Eye (tissue), 1 donor: ENCODE data around the gene PA2G4.
"Not testable (repeated sequence)": the region's sequence is repeated elsewhere in the genome, so short reads cannot be mapped to it uniquely, and the experiment has no call there.

Experiments
- DNase-seq: peaks from one replicate; pipeline ENCODE4 v3.0.0-alpha.2; 2015

PA2G4 gene

DNA sequence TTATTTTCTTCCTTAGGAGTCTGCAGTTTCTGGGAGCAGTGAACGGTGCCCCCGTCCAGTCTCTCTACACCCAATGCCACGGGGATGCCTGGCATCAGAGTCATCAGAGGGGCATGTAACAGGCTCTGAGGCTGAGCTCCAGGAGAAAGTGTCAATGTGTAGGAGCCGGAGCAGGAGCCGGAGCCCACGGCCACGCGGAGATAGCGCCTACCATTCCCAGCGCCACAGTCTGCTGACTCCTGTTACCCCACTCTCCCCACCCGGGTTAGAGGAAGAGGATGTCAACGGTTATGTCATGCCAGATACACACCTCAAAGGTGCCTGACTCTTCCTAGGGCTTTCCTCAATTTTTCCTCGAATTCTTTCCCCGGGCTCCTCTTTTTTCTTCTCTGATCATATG is 3.3 kb upstream of the PA2G4 start:
- no peak for DNase-seq

DNA sequence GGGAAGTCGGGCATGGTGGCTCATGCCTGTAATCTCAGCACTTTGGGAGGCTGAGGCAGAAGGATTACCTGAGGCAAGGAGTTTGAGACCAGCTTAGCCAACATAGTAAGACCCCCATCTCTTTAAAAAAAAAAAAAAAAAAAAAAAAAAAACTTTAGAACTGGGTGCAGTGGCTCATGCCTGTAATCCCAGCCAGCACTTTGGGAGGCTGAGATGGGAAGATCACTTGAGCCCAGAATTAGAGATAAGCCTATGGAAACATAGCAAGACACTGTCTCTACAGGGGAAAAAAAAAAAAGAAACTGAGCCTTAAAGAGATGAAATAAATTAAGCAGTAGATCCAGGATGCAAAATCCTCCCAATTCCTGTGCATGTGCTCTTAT is 1.7 kb upstream of the PA2G4 start:
- no peak for DNase-seq

DNA sequence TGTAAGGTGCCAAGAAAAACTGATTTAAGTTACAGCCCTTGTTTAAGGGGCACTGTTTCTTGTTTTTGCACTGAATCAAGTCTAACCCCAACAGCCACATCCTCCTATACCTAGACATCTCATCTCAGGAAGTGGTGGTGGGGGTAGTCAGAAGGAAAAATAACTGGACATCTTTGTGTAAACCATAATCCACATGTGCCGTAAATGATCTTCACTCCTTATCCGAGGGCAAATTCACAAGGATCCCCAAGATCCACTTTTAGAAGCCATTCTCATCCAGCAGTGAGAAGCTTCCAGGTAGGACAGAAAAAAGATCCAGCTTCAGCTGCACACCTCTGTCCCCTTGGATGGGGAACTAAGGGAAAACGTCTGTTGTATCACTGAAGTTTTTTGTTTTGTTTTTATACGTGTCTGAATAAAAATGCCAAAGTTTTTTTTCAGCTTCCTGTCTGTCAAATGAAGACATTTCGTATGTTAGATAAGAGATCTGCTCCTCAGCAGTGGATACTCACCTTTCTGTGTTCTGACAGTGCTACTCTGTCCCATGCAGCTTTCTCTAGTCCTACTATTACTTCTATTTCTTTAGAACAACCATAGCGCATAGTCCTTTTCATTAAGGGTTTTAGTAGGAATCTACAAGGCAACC is 1.2 kb upstream of the PA2G4 start:
- no peak for DNase-seq

GRCh38 chr12:56103823-56104108 is 593 bp upstream of the PA2G4 start:
- no peak for DNase-seq

DNA sequence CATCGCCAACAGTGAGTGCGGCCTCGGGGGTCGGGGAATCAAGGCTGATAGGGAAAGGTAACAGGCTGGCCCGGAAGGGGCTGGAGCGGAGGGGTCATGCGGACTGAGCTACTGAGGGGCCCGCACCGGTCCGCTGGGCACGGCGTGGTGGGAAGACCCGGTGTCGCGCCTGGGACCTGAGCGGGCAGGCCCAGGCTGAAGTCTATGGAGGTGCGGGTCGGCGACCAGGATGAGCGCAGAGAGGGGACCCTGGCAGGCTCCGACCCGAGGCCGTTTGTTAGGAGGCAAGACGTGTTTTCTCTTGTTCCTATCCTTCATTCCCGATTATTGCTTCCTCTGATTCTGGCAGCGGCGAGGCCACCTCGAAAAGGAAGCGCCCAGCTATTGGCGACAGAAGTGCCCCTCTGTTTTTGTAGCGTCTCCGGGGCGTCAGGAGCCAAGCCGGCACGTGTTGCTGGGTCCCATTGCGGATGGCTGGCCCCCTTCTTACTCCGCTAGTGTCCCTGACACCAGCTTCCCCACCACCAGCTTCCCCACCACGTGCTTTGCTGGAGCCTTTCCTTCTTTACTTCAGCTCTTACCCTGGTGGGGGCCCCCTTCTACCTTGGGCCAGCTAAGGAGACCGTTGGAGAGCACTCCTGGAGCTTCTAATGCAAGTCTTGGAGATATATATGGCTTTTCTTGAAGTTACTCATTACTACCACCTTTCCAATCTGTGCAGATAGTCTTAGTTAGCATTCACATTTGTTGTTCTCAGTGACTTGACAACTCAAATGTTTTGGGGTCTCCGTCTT is 653 bp downstream of the PA2G4 start:
- DNase-seq, result peak; percentile 13

DNA sequence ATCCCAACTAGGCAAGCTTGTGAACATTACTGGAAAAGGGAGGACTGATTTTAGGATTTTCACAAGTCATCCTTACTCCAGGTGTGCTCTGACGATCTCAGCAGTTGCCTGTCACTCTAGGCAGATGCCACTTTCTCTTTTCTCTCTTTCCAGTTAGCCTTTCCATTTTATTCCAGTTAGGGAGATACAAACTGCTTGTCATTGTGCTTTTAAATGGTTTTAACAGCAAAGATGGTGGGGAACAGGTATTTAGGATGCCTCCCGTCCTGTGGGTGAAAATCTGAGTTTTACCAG is 1.2 kb downstream of the PA2G4 start:
- no peak for DNase-seq

- DNase-seq, result no peak
These were observed 2.9 kb downstream of the PA2G4 start for GRCh38 chr12:56107242-56107641.

DNA sequence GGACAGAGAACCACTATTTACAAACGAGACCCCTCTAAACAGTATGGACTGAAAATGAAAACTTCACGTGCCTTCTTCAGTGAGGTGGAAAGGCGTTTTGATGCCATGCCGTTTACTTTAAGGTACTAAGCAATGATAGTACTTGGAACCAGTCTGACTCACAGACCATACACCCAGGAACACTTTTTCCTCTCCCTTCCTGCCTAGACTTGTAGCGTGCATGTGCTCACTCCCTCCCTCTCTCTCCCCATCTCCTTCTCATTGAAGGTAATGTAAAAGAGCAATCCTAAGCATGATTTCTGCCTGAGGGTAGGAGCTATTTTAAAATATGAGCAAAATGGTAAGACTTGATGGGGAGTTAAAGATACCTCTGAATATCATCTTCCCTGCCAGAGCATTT is 6.2 kb downstream of the PA2G4 start:
- no peak for DNase-seq

DNA sequence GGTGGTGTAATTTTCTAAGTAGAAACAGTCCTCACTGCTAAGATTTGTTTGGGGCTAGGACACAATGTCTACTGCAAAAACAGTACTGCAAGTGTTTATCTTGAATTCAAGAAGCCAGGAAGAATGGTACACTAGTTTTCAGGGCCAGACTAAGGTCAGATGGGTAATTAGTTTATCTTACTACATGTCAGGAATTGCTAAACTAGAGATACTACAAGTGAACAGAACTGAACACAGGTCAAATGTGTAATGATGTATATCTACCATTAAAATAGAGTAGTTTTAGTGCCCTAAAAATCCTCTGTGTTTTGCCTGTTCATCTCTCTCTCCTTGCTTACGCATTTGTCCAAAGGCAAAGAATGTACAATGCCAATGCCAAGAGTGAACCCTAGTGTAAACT is 9.7 kb downstream of the PA2G4 start:
- DNase-seq, result no peak

- DNase-seq, result peak; percentile 58
These were observed 11.0 kb downstream of the PA2G4 start for GRCh38 chr12:56115329-56115728.

DNA sequence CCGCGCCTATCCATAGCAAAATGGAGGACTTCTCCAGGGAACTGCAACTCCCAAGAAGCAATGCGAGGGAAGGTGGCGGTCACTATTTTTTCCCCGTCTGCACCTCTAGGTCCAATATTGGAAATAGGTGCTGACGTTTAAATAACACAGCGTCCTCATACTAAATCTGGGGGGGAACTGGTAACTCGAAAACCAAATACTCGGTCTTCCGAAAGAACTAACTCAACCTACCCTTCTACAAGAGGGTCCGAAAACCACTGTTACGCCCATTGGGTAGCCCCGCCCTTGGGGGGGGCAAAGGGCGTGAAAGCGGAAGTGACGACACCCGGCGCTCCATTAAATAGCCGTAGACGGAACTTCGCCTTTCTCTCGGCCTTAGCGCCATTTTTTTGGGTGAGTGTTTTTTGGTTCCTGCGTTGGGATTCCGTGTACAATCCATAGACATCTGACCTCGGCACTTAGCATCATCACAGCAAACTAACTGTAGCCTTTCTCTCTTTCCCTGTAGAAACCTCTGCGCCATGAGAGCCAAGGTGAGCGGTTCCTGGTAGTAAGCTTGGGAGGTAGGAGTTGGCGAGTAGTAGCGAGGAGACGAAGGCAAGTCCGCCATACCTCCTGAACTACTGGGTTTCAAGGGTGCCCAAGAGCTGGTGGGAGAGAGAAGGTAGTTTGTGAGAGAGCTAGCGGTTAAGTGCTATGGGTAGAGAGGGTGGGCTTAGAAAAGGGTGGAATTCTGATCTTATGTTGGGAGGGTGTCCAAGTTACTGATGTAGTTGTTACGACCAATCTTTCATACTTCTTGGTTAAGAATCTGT is 12.1 kb downstream of the PA2G4 start, which contains the start of gene RPL41:
Gene RPL41 (plus strand): TSS at position 367 of the 815 bp plus-strand sequence.
- peak; percentile 100 for DNase-seq

GRCh38 chr12:56117082-56117706 is 12.8 kb downstream of the PA2G4 start:
- not testable (repeated sequence) for DNase-seq

DNA sequence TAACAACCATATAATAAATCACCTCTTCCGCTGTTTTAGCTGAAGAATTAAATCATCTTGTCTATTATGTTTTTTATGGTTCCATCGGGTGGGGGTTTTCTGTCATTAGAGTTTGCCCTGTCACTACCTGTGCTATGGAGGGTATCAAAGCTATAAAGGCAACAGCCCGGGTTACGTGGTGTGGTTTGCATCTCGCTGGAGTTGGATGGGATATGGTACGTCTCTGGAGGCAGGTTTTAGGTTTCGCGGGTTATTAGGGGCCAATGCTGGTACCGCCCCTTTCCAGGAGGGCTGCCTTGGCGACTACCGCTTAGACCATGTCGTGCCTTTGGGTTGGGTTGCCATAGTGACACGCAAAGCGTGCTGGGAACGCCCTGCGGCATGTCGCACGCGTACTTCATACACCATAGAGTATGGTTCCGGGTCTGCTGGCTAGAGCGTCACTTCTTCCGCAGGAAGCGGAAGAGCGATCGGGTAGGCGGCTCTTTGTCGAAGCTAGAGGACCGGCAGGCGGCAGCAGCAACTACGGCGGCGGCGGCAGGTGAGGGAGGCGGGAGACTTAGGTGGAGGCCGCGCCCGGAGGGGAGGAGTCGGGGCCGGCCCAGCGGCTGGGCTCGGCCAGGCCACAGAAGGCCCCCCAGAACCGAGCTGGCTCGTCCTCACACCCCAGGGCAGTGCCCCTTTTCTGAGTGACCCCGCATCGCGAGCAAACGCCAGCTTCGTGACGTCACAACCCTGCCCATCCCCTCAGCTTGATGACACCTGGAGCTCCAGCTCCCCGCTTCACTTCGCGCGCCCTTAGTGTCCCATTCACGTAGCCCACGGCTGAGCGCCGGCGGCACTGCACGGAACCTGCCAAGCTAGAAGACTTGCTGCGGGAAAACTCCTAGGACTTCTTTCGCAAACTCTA is 13.7 kb downstream of the PA2G4 start, which contains the start of gene ZC3H10:
Gene ZC3H10 (plus strand): TSS at position 489 of the 910 bp plus-strand sequence. CDS start 2,297 bp downstream, outside the sequence.
- DNase-seq, result peak; percentile 99

GRCh38 chr12:56118688-56119357 is 14.5 kb downstream of the PA2G4 start:
- DNase-seq, result no peak

DNA sequence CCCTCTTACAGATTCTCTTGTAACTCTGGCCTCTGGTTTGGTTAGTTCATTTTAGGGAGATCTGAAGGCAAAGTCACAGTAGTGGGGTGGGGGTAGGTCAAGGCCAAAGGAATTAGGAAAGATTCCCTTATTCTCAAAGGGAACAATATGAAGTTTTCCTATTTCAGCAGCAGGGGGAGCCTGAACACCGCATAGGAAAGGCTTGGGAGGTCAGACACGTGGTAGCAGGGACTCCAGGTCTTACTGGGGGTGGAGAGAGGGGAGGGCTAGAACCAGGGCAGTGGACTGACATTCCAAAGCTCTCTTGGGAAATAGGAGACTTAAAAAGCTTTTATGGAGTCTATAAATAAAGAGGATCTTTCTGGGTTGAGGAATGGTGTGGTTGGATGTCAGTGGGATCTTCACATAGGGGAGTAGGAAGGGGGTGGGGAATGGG is 15.0 kb downstream of the PA2G4 start:
- DNase-seq, result peak; percentile 90

GRCh38 chr12:56120158-56120846 is 15.9 kb downstream of the PA2G4 start:
- DNase-seq, result no peak

- DNase-seq, result no peak
These were observed 17.0 kb downstream of the PA2G4 start for GRCh38 chr12:56121204-56121870.

DNA sequence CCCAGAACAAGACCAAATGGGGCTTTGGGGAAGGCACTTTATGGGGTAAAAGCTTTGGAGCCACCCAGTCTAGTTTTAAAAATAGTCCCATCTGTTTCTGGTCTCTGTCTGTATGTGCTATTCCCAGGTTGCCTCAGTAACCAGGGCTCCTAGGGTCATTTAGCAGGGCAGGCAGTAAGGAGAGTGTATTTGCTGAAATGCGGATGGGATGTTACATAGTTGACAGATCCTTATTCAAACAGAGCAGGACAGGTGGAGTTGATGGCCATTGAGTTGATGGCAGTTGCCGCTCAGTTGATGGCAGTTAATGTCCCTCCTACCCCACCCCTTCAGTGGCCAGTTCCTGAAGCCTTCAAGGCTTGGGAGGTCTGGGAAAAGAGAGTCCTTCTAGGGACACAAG is 18.3 kb downstream of the PA2G4 start:
- no peak for DNase-seq

- no peak for DNase-seq
These were observed 19.8 kb downstream of the PA2G4 start for GRCh38 chr12:56124133-56124532.

DNA sequence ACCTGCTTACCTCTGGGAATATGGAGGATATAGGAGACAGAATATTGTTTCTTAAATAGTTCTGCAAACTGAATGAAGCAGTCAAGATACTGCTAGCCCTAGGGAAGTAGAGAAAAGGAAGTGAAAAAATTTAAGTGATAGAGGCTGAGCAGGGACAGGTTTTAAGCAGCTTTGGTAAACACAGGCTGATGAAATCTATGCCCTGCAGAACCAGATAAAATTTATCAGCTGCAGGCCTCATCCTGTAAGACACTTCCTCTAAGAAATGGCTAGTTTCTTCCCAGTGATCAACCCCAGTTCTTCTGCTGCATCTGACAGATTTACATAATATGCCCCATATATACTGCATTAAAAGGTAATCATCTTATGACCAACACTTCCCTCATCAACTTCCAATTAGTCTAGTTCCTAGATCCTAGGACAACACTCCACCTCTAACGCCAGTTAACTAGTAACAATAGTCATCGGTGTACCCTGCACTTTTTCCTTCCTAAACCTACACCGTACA is 22.4 kb downstream of the PA2G4 start:
- peak; percentile 26 for DNase-seq
